Measurements from ENCODE around the gene ZFAND2B. TPM values are rescaled to one million over a fixed set of nuclear protein-coding genes. Genes with fewer than 3 reads are reported as not detected.
A peak's percentile ranks its signal among the peaks of the same experiment; 100 is the strongest.

The ZFAND2B gene
- total and polyA plus RNA-seq, 12 donors = 24.7 to 156 (median 34.9) TPM

GRCh38 chr2:219218732-219219701, 12.4 kb downstream of the ZFAND2B start, which contains the start of gene ABCB6:
ABCB6 (minus strand) TSS chr2:219218958; CDS start chr2:219218673, 285 bp downstream.
- peaks cover 0 to 60% of the 10 kb centered on the region in 2 donors for H3K36me3 ChIP-seq (replicated peaks in 1 of 2)
- WGBS, 4 donors = 6 to 13% (median 9%) methylated on average over 21 to 71 of the region's 71 CpGs
- peak; percentile 97 to 99 (median 99) for DNase-seq

GRCh38 chr2:219219784-219220532, 13.4 kb downstream of the ZFAND2B start:
- Histone ChIP-seq H3K4me3 (no peak overlapping the region), H3K27ac (peak overlapping the region in 3 of 5 donors; percentile 92 to 97 (median 95)), H3K9me3 (replicated peaks in 1 of 3) (no peaks in the 10 kb centered on the region), H3K27me3 (no peaks in the 10 kb centered on the region), H3K4me1 (replicated peaks in 1 of 2) (peaks cover 23 to 30% of the 10 kb centered on the region in 2 donors), H3K36me3 (replicated peaks in 1 of 2) (peaks cover 0 to 60% of the 10 kb centered on the region in 2 donors)
- WGBS, 4 donors = 91 to 93% (median 92%) methylated on average over 15 to 18 of the region's 18 CpGs
- no peak for DNase-seq
- intact Hi-C loops (cut with DNase I) = loop anchor here in 1 of 2 donors (10.0 kb wide), 1 partner anchor 55 kb away; the partner anchor contains the start of gene NHEJ1
- TF ChIP-seq POLR2A (IDR thresholded peaks at IDR 0.05) = no peak
- no peak for TF ChIP-seq CTCF (IDR thresholded peaks at IDR 0.05)

More at GRCh38 chr2:219218732-219219701, 12.4 kb downstream of the ZFAND2B start, which contains the start of gene ABCB6:
- no peak for TF ChIP-seq CTCF (IDR thresholded peaks at IDR 0.05)
- TF ChIP-seq POLR2A (IDR thresholded peaks at IDR 0.05) = peak; percentile 62 to 69
- intact Hi-C loops (cut with DNase I) = loop anchor here in 1 of 2 donors (10.0 kb wide), 1 partner anchor 54 kb away; the partner anchor contains the start of gene NHEJ1
- peak within 1 kb of the TSS; percentile 82 to 97 (median 92) for H3K27ac ChIP-seq
- H3K4me1 ChIP-seq (replicated peaks in 1 of 2) = peaks cover 23 to 30% of the 10 kb centered on the region in 2 donors
- H3K27me3 ChIP-seq = no peaks in the 10 kb centered on the region
- H3K4me3 ChIP-seq = peak within 1 kb of the TSS in 2 of 4 donors; percentile 46 to 69
- no peaks in the 10 kb centered on the region for H3K9me3 ChIP-seq (replicated peaks in 1 of 3)

GRCh38 chr2:219220652-219221402, 14.2 kb downstream of the ZFAND2B start:
- H3K27me3 ChIP-seq = no peaks in the 10 kb centered on the region
- no peak overlapping the region for H3K4me3 ChIP-seq
- 86 to 91% (median 90%) methylated on average over 8 to 19 of the region's 19 CpGs for WGBS, 4 donors
- TF ChIP-seq POLR2A (IDR thresholded peaks at IDR 0.05) = no peak
- H3K4me1 ChIP-seq (replicated peaks in 1 of 2) = peaks cover 23 to 34% of the 10 kb centered on the region in 2 donors
- H3K9me3 ChIP-seq (replicated peaks in 1 of 3) = no peaks in the 10 kb centered on the region
- DNase-seq = no peak
- peaks cover 0 to 64% of the 10 kb centered on the region in 2 donors for H3K36me3 ChIP-seq (replicated peaks in 1 of 2)
- intact Hi-C loops (cut with DNase I) = no loop called here
- H3K27ac ChIP-seq = no peak overlapping the region

GRCh38 chr2:219221957-219222518, 15.5 kb downstream of the ZFAND2B start:
- TF ChIP-seq POLR2A (IDR thresholded peaks at IDR 0.05) (no peak), CTCF (IDR thresholded peaks at IDR 0.05) (no peak)
- Histone ChIP-seq H3K9me3 (replicated peaks in 1 of 3) (no peaks in the 10 kb centered on the region), H3K36me3 (replicated peaks in 1 of 2) (peaks cover 0 to 70% of the 10 kb centered on the region in 2 donors), H3K27ac (no peak overlapping the region), H3K27me3 (no peaks in the 10 kb centered on the region), H3K4me3 (no peak overlapping the region), H3K4me1 (replicated peaks in 1 of 2) (peaks cover 23 to 34% of the 10 kb centered on the region in 2 donors)
- intact Hi-C loops (cut with DNase I) = no loop called here
- 92 to 97% (median 96%) methylated on average over 9 to 16 of the region's 16 CpGs for WGBS, 4 donors
- DNase-seq = no peak
